ENCODE results near the gene SLC6A8.

Gene SLC6A8

GRCh38 chrX:153648358-153649177 lies 39.2 kb upstream of the SLC6A8 start:
- Histone ChIP-seq H3K9ac (ENCODE audit: low read depth, low read length, poor library complexity, severe bottlenecking) (no peak overlapping the region), H3K9me3 (ENCODE audit: insufficient read depth, low read depth, low read length) (no peaks in the 10 kb centered on the region), H3F3A (ENCODE audit: low read depth) (no peaks in the 10 kb centered on the region), H3K79me2 (ENCODE audit: insufficient read depth, low read length) (no peaks in the 10 kb centered on the region), H2AFZ (ENCODE audit: low read length) (no peak overlapping the region), H3K4me3 (ENCODE audit: low read length, poor library complexity, severe bottlenecking) (no peak overlapping the region), H3K36me3 (ENCODE audit: insufficient read depth, low read length) (no peaks in the 10 kb centered on the region), H3K9me2 (replicated peaks; ENCODE audit: low read depth, low read length) (no peaks in the 10 kb centered on the region), H4K20me1 (ENCODE audit: insufficient read depth, low read length, poor library complexity, severe bottlenecking) (no peaks in the 10 kb centered on the region), H3K27me3 (ENCODE audit: insufficient read depth, low read length, poor library complexity, severe bottlenecking) (peaks cover 3% of the 10 kb centered on the region), H3K4me2 (ENCODE audit: low read depth, low read length, poor library complexity, severe bottlenecking) (no peak overlapping the region), H3K4me1 (ENCODE audit: insufficient read depth, low read length, poor library complexity, severe bottlenecking) (no peaks in the 10 kb centered on the region)
- TF ChIP-seq EZH2phosphoT487 (IDR thresholded peaks at IDR 0.05; ENCODE audit: borderline replicate concordance): no peak
- TF ChIP-seq CTCF (conservative IDR thresholded peaks at IDR 0.05; ENCODE audit: low read length): no peak

- Histone ChIP-seq H3K36me3 (ENCODE audit: insufficient read depth, low read length) (no peaks in the 10 kb centered on the region), H3K79me2 (ENCODE audit: insufficient read depth, low read length) (no peaks in the 10 kb centered on the region), H3K4me1 (ENCODE audit: insufficient read depth, low read length, poor library complexity, severe bottlenecking) (no peaks in the 10 kb centered on the region), H4K20me1 (ENCODE audit: insufficient read depth, low read length, poor library complexity, severe bottlenecking) (no peaks in the 10 kb centered on the region), H3F3A (ENCODE audit: low read depth) (no peaks in the 10 kb centered on the region), H2AFZ (ENCODE audit: low read length) (no peak overlapping the region), H3K9ac (ENCODE audit: low read depth, low read length, poor library complexity, severe bottlenecking) (no peak overlapping the region), H3K9me2 (replicated peaks; ENCODE audit: low read depth, low read length) (no peaks in the 10 kb centered on the region), H3K4me2 (ENCODE audit: low read depth, low read length, poor library complexity, severe bottlenecking) (no peak overlapping the region), H3K27me3 (ENCODE audit: insufficient read depth, low read length, poor library complexity, severe bottlenecking) (no peaks in the 10 kb centered on the region), H3K9me3 (ENCODE audit: insufficient read depth, low read depth, low read length) (no peaks in the 10 kb centered on the region), H3K4me3 (ENCODE audit: low read length, poor library complexity, severe bottlenecking) (no peak overlapping the region)
- TF ChIP-seq CTCF (conservative IDR thresholded peaks at IDR 0.05; ENCODE audit: low read length): peak; percentile 52
- no peak for TF ChIP-seq EZH2phosphoT487 (IDR thresholded peaks at IDR 0.05; ENCODE audit: borderline replicate concordance)
These were observed 38.4 kb upstream of the SLC6A8 start for GRCh38 chrX:153649178-153649914.

- Histone ChIP-seq H3K36me3 (ENCODE audit: insufficient read depth, low read length) (no peaks in the 10 kb centered on the region), H4K20me1 (ENCODE audit: insufficient read depth, low read length, poor library complexity, severe bottlenecking) (no peaks in the 10 kb centered on the region), H3F3A (ENCODE audit: low read depth) (no peaks in the 10 kb centered on the region), H3K9ac (ENCODE audit: low read depth, low read length, poor library complexity, severe bottlenecking) (no peak overlapping the region), H3K4me1 (ENCODE audit: insufficient read depth, low read length, poor library complexity, severe bottlenecking) (no peaks in the 10 kb centered on the region), H3K4me2 (ENCODE audit: low read depth, low read length, poor library complexity, severe bottlenecking) (no peak overlapping the region), H3K9me3 (ENCODE audit: insufficient read depth, low read depth, low read length) (no peaks in the 10 kb centered on the region), H2AFZ (ENCODE audit: low read length) (no peak overlapping the region), H3K27me3 (ENCODE audit: insufficient read depth, low read length, poor library complexity, severe bottlenecking) (no peaks in the 10 kb centered on the region), H3K9me2 (replicated peaks; ENCODE audit: low read depth, low read length) (no peaks in the 10 kb centered on the region), H3K79me2 (ENCODE audit: insufficient read depth, low read length) (no peaks in the 10 kb centered on the region), H3K4me3 (ENCODE audit: low read length, poor library complexity, severe bottlenecking) (no peak overlapping the region)
- TF ChIP-seq CTCF (conservative IDR thresholded peaks at IDR 0.05; ENCODE audit: low read length) (no peak), EZH2phosphoT487 (IDR thresholded peaks at IDR 0.05; ENCODE audit: borderline replicate concordance) (no peak)
These were observed 37.6 kb upstream of the SLC6A8 start for GRCh38 chrX:153649915-153650782.

Measured in Loucy (cell line).